RWPE1 (cell line): ENCODE results near the gene FRK.
A peak's percentile ranks its signal among the peaks of the same experiment; 100 is the strongest.
"Not testable (repeated sequence)": the region's sequence is repeated elsewhere in the genome, so short reads cannot be mapped to it uniquely, and the experiment has no call there.

Experiments used
- CTCF ChIA-PET: fragments of 350-600 bp; sonication (Branson Sonifier 250); formaldehyde crosslinking; extraction: SDS; loops from one replicate; lab custom pipeline; 2021; lab: Yijun Ruan, JAX
- POLR2A ChIA-PET: fragments of 400-600 bp; formaldehyde crosslinking; extraction: SDS; loops from one replicate; lab custom pipeline; 2020; ENCODE audit warnings: antibody characterized with exemption; ENCODE audit not compliant: low non-redundant PET; lab: Yijun Ruan, JAX
- DNase-seq: peaks from one replicate; pipeline ENCODE4 v3.0.0; 2012; ENCODE audit warnings: low spot score
- H3K27ac ChIP-seq: fragments of 450-650 bp; 2 replicates; pipeline ENCODE4 v1.5.1; 2017
- CTCF ChIP-seq: fragments of 450-650 bp; conservative IDR thresholded peaks from 2 replicates; pipeline ENCODE4 v1.5.1; 2017; ENCODE audit warnings: low read depth, mild to moderate bottlenecking

Gene FRK

GRCh38 chr6:115898246-115898645, 162.4 kb downstream of the FRK start:
- POLR2A ChIA-PET, result no interaction called here
- no peak overlapping the region for H3K27ac ChIP-seq
- no peak for DNase-seq
- CTCF ChIA-PET, result no interaction called here
- TF ChIP-seq CTCF, result no peak

- no peak overlapping the region for H3K27ac ChIP-seq
- peak; percentile 33 for DNase-seq
- CTCF ChIA-PET, result interaction anchor here (0.5 to 1.6 kb wide), 5 partner anchors 10 to 1149 kb away, joined by 3 to 11 read pairs (median 4); no protein-coding TSS in a partner anchor
- peak; percentile 79 for TF ChIP-seq CTCF
- POLR2A ChIA-PET, result no interaction called here
Observed at GRCh38 chr6:115896538-115897129, 164.1 kb downstream of the FRK start.

- CTCF ChIA-PET, result no interaction called here
Observed at GRCh38 chr6:115894426-115894992, 166.2 kb downstream of the FRK start.

GRCh38 chr6:115891750-115892149, 168.9 kb downstream of the FRK start:
- DNase-seq, result no peak
- CTCF ChIA-PET, result interaction anchor here (0.6 kb wide), 1 partner anchor 746 kb away, joined by 5 read pairs; no protein-coding TSS in a partner anchor
- TF ChIP-seq CTCF, result no peak
- H3K27ac ChIP-seq, result no peak overlapping the region
- POLR2A ChIA-PET, result no interaction called here

More at GRCh38 chr6:115894426-115894992, 166.2 kb downstream of the FRK start:
- no peak for TF ChIP-seq CTCF
- no peak overlapping the region for H3K27ac ChIP-seq
- no peak for DNase-seq
- POLR2A ChIA-PET, result no interaction called here

- no peak overlapping the region for H3K27ac ChIP-seq
- DNase-seq, result peak; percentile 45
- CTCF ChIA-PET, result interaction anchor here (0.6 to 1.1 kb wide), 2 partner anchors 746 to 960 kb away, joined by 4 to 5 read pairs; no protein-coding TSS in a partner anchor
- no peak for TF ChIP-seq CTCF
- POLR2A ChIA-PET, result no interaction called here
Observed at GRCh38 chr6:115891111-115891669, 169.5 kb downstream of the FRK start.

- no peak for DNase-seq
- ChIA-PET CTCF (interaction anchor here (0.7 to 1.1 kb wide), 2 partner anchors 52 to 959 kb away, joined by 4 to 5 read pairs; no protein-coding TSS in a partner anchor), POLR2A (no interaction called here)
- TF ChIP-seq CTCF, result no peak
- H3K27ac ChIP-seq, result no peak overlapping the region
Observed at GRCh38 chr6:115890238-115890637, 170.5 kb downstream of the FRK start.

- DNase-seq, POLR2A ChIA-PET, H3K27ac ChIP-seq, CTCF ChIA-PET: not testable (repeated sequence)
Observed at GRCh38 chr6:115888687-115889470, 171.8 kb downstream of the FRK start.
